ENCODE results near the gene BCL2L11.

Gene BCL2L11

GRCh38 chr2:111208639-111209038, 87.9 kb downstream of the BCL2L11 start:
- no peak overlapping the region for H3K4me3 ChIP-seq (ENCODE audit: low read length)
- TF ChIP-seq, protein P1, sequence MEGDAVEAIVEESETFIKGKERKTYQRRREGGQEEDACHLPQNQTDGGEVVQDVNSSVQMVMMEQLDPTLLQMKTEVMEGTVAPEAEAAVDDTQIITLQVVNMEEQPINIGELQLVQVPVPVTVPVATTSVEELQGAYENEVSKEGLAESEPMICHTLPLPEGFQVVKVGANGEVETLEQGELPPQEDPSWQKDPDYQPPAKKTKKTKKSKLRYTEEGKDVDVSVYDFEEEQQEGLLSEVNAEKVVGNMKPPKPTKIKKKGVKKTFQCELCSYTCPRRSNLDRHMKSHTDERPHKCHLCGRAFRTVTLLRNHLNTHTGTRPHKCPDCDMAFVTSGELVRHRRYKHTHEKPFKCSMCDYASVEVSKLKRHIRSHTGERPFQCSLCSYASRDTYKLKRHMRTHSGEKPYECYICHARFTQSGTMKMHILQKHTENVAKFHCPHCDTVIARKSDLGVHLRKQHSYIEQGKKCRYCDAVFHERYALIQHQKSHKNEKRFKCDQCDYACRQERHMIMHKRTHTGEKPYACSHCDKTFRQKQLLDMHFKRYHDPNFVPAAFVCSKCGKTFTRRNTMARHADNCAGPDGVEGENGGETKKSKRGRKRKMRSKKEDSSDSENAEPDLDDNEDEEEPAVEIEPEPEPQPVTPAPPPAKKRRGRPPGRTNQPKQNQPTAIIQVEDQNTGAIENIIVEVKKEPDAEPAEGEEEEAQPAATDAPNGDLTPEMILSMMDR (IDR thresholded peaks at IDR 0.05; ENCODE audit: insufficient read depth, low read depth, low read length, missing control alignments) = no peak
- no peak for DNase-seq (ENCODE audit: low read depth)

- DNase-seq (ENCODE audit: low read depth) = peak; percentile 61
- no peak overlapping the region for H3K4me3 ChIP-seq (ENCODE audit: low read length)
- TF ChIP-seq, protein P1 (IDR thresholded peaks at IDR 0.05; ENCODE audit: insufficient read depth, low read depth, low read length, missing control alignments) = no peak
Measured at GRCh38 chr2:111209045-111209514, 88.4 kb downstream of the BCL2L11 start.

DNA sequence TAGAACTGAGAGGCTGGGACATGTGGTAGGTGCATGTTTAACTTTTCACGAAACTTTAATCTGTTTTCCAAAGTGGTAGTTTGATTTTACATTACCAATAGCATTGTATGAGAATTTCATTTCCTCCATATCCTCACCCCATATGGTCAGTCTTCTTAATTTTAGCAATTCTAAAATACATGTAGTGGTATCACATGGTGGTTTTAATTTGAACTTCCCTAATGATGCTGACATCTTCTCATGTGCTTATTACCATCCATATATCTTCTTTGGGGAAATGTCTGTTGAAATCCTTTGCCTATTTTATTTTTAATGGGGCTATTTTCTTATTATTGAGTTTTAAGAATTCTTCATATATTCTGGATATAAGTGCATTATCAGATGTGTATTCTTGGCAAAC, 89.3 kb downstream of the BCL2L11 start:
- H3K4me3 ChIP-seq (ENCODE audit: low read length) = no peak overlapping the region
- TF ChIP-seq, protein P1 (IDR thresholded peaks at IDR 0.05; ENCODE audit: insufficient read depth, low read depth, low read length, missing control alignments) = no peak
- no peak for DNase-seq (ENCODE audit: low read depth)

DNA sequence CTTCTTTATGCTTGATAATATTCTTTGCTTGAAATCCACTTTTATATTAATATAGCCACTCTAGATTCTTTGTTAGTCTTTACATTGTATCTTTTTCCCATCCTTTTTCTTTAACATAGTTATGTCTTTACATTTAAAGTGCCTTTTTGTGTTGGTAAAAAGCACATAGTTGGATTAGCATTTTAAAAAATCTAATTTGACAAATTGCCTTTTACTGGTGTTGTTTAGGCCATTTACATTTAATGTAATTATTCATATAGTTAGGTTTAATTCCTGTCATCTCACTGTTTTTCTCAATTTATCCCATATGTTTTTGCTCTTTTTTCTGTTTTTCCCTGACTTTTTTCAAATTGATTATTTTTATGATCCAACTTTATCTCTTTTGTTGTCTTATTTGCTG, 93.2 kb downstream of the BCL2L11 start:
- TF ChIP-seq, protein P1 (IDR thresholded peaks at IDR 0.05; ENCODE audit: insufficient read depth, low read depth, low read length, missing control alignments) = no peak
- H3K4me3 ChIP-seq (ENCODE audit: low read length) = no peak overlapping the region
- no peak for DNase-seq (ENCODE audit: low read depth)

GRCh38 chr2:111216811-111217652, 96.3 kb downstream of the BCL2L11 start:
- DNase-seq (ENCODE audit: low read depth) = no peak
- TF ChIP-seq, protein P1 (IDR thresholded peaks at IDR 0.05; ENCODE audit: insufficient read depth, low read depth, low read length, missing control alignments) = no peak
- no peak overlapping the region for H3K4me3 ChIP-seq (ENCODE audit: low read length)
